Smooth muscle cell (in vitro differentiated cells): ENCODE results near the gene YY2. TPM values are rescaled to one million over a fixed set of nuclear protein-coding genes. Genes with fewer than 3 reads are reported as not detected.

ENCODE experiments used
- DNase-seq: peaks from one replicate; lab custom pipeline; 2025; ENCODE audit not compliant: unreplicated experiment; lab: John Stamatoyannopoulos, UW
- H2AFZ ChIP-seq: fragments of 200-600 bp; sonication (generic); 2 replicates; pipeline ENCODE4 v1.6.0; 2016; ENCODE audit warnings: antibody characterized with exemption, low read depth, mild to moderate bottlenecking
- H3F3A ChIP-seq: fragments of 200-600 bp; sonication (generic); 2 replicates; pipeline ENCODE4 v1.6.0; 2017; ENCODE audit warnings: antibody characterized with exemption, low read depth
- H3K27ac ChIP-seq: fragments of 200-600 bp; sonication (generic); 2 replicates; pipeline ENCODE4 v1.5.1; 2016; ENCODE audit warnings: low read depth, mild to moderate bottlenecking
- H3K27me3 ChIP-seq: fragments of 200-600 bp; sonication (generic); 2 replicates; pipeline ENCODE4 v1.6.1; 2016; ENCODE audit warnings: low read depth, mild to moderate bottlenecking
- H3K36me3 ChIP-seq: fragments of 200-600 bp; sonication (generic); 2 replicates; pipeline ENCODE4 v1.5.1; 2016; ENCODE audit warnings: low read depth
- H3K4me1 ChIP-seq: fragments of 200-600 bp; sonication (generic); 2 replicates; pipeline ENCODE4 v1.5.1; 2016; ENCODE audit warnings: low read depth
- H3K4me2 ChIP-seq: fragments of 200-600 bp; sonication (generic); 2 replicates; pipeline ENCODE4 v1.6.0; 2016; ENCODE audit warnings: mild to moderate bottlenecking
- H3K4me3 ChIP-seq: fragments of 200-600 bp; sonication (generic); 2 replicates; pipeline ENCODE4 v1.5.1; 2016; ENCODE audit warnings: mild to moderate bottlenecking
- H3K79me2 ChIP-seq: fragments of 200-600 bp; sonication (generic); 2 replicates; pipeline ENCODE4 v1.6.0; 2016; ENCODE audit warnings: low read depth, mild to moderate bottlenecking
- H3K9ac ChIP-seq: fragments of 200-600 bp; sonication (generic); 2 replicates; pipeline ENCODE4 v1.6.0; 2016; ENCODE audit warnings: low read depth
- H3K9me3 ChIP-seq: fragments of 200-600 bp; sonication (generic); replicated peaks from 2 replicates; pipeline ENCODE4 v1.5.1; 2016; ENCODE audit warnings: low read depth
- H4K20me1 ChIP-seq: fragments of 200-600 bp; sonication (generic); 2 replicates; pipeline ENCODE4 v1.6.0; 2016; ENCODE audit warnings: low read depth
- CTCF ChIP-seq: fragments of 200-600 bp; sonication (generic); IDR thresholded peaks from 2 replicates; pipeline ENCODE4 v1.5.1; 2017; ENCODE audit warnings: borderline replicate concordance, mild to moderate bottlenecking, antibody characterized with exemption; ENCODE audit not compliant: insufficient read depth, poor library complexity, severe bottlenecking
- WGBS: methylation state at CpG from one replicate; pipeline ENCODE4 v1.1.7; 2016; ENCODE audit warnings: low lambda C conversion rate; 5-methylcytosine and 5-hydroxymethylcytosine counted together
- polyA plus RNA-seq: library from polyadenylated mRNA; unstranded; fragments of >200 nt; fragmentation: Nextera tagmentation; extraction: Ambion mirVana; gene quantifications from 2 replicates; pipeline ENCODE4 v1.2.1, GENCODE V29; 2016
- total RNA-seq: library from RNA; depleted of rRNA; stranded (reverse); fragments of >200 nt; gene quantifications from 2 replicates; pipeline ENCODE4 v1.2.3, GENCODE V29; 2014

Gene YY2
- total and polyA plus RNA-seq, 2 experiments from 2014 or later: 2.0 to 2.4 TPM

GRCh38 chrX:21831496-21831895 is 24.3 kb upstream of the YY2 start:
- H3K4me1 ChIP-seq: no peaks in the 10 kb centered on the region
- H3K4me2 ChIP-seq: no peak overlapping the region
- H3K27me3 ChIP-seq: no peaks in the 10 kb centered on the region
- H3K36me3 ChIP-seq: no peaks in the 10 kb centered on the region
- no peaks in the 10 kb centered on the region for H3K79me2 ChIP-seq
- DNase-seq: no peak
- no peak for TF ChIP-seq CTCF
- WGBS: 81% methylated on average over 2 of the region's 2 CpGs
- no peak overlapping the region for H3K4me3 ChIP-seq
- no peaks in the 10 kb centered on the region for H3K9me3 ChIP-seq
- H3F3A ChIP-seq: no peaks in the 10 kb centered on the region
- no peak overlapping the region for H3K9ac ChIP-seq
- H3K27ac ChIP-seq: no peak overlapping the region
- H4K20me1 ChIP-seq: no peaks in the 10 kb centered on the region
- H2AFZ ChIP-seq: no peak overlapping the region

DNA sequence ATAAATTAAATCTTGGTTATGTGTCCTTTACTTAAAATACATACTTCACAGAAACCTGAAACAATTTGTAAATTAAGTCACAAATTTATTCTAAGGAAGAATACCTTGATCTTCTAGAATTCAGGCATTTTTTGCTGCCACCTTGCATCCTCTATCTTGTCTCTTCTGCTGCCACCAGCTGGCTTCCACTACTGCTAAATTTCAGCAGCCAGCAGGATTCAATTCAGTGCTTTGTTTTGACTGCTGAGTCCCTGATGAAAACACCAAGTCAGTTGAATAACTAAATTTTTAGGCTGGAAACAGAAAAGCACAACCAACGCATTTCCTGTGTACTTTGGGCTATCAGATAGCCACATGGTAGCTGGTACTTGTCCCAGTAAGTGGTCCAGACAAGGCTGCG is 18.7 kb upstream of the YY2 start:
- no peaks in the 10 kb centered on the region for H3K4me1 ChIP-seq
- no peaks in the 10 kb centered on the region for H3K9me3 ChIP-seq
- H3K79me2 ChIP-seq: peaks cover 7% of the 10 kb centered on the region
- H2AFZ ChIP-seq: no peak overlapping the region
- WGBS: 68% methylated on average over 2 of the region's 2 CpGs
- H4K20me1 ChIP-seq: no peaks in the 10 kb centered on the region
- H3K27ac ChIP-seq: no peak overlapping the region
- no peak for TF ChIP-seq CTCF
- no peak overlapping the region for H3K9ac ChIP-seq
- no peaks in the 10 kb centered on the region for H3K27me3 ChIP-seq
- H3K36me3 ChIP-seq: no peaks in the 10 kb centered on the region
- no peak overlapping the region for H3K4me3 ChIP-seq
- no peak overlapping the region for H3K4me2 ChIP-seq
- DNase-seq: no peak
- no peaks in the 10 kb centered on the region for H3F3A ChIP-seq

DNA sequence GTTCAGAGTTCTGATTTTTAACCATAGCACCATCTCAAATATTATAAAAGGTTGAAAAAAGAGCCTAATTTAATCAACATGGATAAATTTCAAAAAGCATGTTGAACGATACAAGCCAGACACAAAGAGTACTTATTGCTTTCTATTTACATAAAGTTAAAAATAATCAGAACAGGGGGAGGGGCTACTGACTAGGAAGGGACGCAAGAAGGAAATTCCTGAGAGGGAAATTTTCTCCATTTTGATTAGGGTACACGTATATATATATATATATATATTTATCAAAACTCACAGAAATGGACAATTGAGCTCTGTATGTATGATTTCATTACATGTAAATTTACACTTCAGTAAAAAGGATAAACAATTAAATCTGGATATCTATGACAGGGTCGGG is 16.9 kb upstream of the YY2 start:
- Histone ChIP-seq H4K20me1 (no peaks in the 10 kb centered on the region), H3K4me3 (peak overlapping the region; percentile 57), H3K9me3 (no peaks in the 10 kb centered on the region), H3K27me3 (no peaks in the 10 kb centered on the region), H3K9ac (peak overlapping the region; percentile 83), H2AFZ (peak overlapping the region; percentile 79), H3K4me1 (no peaks in the 10 kb centered on the region), H3K4me2 (peak overlapping the region; percentile 86), H3F3A (no peaks in the 10 kb centered on the region), H3K36me3 (no peaks in the 10 kb centered on the region), H3K79me2 (peaks cover 7% of the 10 kb centered on the region), H3K27ac (peak overlapping the region; percentile 9)
- TF ChIP-seq CTCF: no peak
- no peak for DNase-seq
- 57% methylated on average over 4 of the region's 4 CpGs for WGBS
